PC-9 (cell line): ENCODE results near the gene TEX261.

ENCODE experiments used
- EZH2 ChIP-seq: fragments of 200-600 bp; sonication (generic); IDR thresholded peaks from 2 replicates; pipeline ENCODE4 v1.8.0; 2017; ENCODE audit warnings: antibody characterized with exemption, low read depth
- TF ChIP-seq, protein P1 (sequence below): fragments of 200-600 bp; sonication (generic); conservative IDR thresholded peaks from 2 replicates; pipeline ENCODE4 v1.6.1; 2017; ENCODE audit warnings: mixed run types, antibody characterized with exemption, mild to moderate bottlenecking, moderate library complexity

DNA sequence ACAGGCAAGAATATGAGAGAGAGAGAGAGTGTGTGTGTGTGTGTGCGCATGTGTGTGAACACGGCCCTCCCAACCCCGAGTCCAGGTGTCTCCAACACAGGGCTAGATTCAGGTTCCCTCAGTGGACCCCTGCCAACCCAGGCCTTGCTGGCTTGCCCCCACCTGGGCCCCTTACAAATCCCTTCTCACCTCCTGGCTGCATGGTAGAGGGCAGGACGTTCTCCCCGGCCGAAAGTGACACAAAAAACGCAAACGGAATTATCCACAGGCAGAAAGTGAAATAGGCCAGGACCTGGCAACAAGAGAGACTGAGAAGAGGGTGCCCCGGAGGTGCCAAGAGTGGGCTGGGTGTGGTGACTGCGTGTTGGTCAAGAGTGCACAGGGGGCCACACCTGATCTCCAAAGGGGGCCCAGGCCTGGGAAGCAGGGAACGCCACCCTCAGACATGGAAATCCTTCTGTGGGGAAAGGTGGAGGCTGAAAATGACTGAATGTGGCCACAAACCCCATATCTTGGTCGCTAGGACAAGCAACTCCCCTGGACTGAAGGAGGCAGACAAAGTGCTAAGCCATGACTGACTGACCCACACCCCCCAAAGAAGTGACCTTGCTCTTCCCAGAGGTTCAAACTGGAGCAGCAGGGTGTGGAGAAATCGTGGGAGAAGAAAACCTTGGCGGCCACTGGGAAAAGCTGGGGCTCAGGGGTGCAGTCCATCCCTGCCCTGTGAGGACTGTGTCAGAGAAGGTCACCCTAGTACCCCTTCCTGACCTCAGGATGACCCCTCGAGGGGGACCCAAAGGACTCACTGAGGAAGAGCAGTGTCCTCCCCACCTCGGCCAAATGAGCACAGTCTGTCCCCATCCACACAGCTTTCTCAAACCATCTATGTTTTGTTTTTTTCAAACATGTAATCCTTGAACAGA lies 5.7 kb downstream of the TEX261 start:
- TF ChIP-seq, protein P1, sequence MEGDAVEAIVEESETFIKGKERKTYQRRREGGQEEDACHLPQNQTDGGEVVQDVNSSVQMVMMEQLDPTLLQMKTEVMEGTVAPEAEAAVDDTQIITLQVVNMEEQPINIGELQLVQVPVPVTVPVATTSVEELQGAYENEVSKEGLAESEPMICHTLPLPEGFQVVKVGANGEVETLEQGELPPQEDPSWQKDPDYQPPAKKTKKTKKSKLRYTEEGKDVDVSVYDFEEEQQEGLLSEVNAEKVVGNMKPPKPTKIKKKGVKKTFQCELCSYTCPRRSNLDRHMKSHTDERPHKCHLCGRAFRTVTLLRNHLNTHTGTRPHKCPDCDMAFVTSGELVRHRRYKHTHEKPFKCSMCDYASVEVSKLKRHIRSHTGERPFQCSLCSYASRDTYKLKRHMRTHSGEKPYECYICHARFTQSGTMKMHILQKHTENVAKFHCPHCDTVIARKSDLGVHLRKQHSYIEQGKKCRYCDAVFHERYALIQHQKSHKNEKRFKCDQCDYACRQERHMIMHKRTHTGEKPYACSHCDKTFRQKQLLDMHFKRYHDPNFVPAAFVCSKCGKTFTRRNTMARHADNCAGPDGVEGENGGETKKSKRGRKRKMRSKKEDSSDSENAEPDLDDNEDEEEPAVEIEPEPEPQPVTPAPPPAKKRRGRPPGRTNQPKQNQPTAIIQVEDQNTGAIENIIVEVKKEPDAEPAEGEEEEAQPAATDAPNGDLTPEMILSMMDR, result no peak
- no peak for TF ChIP-seq EZH2
